Stimulated activated CD4-positive, alpha-beta T cell treated with anti-CD3 and anti-CD28 coated beads, Interleukin-4, amount 100 ng/mL, for 4 hours (primary cell): ENCODE data around the gene ZDHHC7.
"Not testable (repeated sequence)": the region's sequence is repeated elsewhere in the genome, so short reads cannot be mapped to it uniquely, and the experiment has no call there.

Experiments
- DNase-seq, 2 experiments: peaks; one replicate each; pipeline ENCODE4 v3.0.0-alpha.2; 2020

ZDHHC7 gene, protein sequence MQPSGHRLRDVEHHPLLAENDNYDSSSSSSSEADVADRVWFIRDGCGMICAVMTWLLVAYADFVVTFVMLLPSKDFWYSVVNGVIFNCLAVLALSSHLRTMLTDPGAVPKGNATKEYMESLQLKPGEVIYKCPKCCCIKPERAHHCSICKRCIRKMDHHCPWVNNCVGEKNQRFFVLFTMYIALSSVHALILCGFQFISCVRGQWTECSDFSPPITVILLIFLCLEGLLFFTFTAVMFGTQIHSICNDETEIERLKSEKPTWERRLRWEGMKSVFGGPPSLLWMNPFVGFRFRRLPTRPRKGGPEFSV

GRCh38 chr16:85010931-85011845 lies at the start of gene ZDHHC7:
Gene ZDHHC7, minus strand, starts transcription at chr16:85011535. Its CDS starts 20,917 bp downstream, at chr16:84990618.
- DNase-seq: peak; percentile 81 to 84

- DNase-seq: no peak
Observed at GRCh38 chr16:85058909-85059308, 47.6 kb upstream of the ZDHHC7 start.

- DNase-seq: no peak
Observed at GRCh38 chr16:85057948-85058347, 46.6 kb upstream of the ZDHHC7 start.

DNA sequence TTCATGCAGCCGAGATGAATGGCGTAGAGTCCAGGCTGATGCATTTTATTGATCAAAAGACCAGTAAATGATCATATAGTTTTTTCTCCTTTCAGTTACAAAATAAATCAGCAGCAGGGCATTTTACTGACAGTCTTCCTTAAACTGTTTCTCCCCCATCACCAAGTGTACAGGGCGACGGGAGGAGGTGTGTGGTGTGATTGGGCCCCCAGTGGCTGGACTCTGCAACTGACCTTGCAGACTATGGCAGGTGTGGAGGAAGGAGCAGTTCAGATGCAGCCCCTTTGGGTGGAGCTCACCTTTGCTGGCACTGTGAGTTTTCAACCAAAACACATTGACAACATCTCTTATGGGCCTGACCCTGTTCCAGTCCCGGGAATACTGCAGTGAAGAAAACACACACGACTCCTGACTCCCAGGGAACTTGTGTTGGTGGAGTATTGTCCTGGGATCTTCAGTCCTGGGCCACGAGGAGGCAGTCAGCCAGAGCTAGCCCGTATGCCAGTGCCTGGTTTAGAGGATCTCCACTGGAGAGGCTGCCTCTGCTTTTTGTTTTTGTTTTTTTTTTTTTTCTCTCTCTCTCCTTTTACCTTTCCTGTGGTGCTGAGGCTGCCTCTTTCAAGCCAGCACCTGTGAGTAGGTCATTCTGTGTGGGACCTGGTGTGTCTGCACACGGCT lies 46.0 kb upstream of the ZDHHC7 start:
- DNase-seq: no peak

- DNase-seq: no peak
Observed at GRCh38 chr16:85056211-85056748, 44.9 kb upstream of the ZDHHC7 start.

DNA sequence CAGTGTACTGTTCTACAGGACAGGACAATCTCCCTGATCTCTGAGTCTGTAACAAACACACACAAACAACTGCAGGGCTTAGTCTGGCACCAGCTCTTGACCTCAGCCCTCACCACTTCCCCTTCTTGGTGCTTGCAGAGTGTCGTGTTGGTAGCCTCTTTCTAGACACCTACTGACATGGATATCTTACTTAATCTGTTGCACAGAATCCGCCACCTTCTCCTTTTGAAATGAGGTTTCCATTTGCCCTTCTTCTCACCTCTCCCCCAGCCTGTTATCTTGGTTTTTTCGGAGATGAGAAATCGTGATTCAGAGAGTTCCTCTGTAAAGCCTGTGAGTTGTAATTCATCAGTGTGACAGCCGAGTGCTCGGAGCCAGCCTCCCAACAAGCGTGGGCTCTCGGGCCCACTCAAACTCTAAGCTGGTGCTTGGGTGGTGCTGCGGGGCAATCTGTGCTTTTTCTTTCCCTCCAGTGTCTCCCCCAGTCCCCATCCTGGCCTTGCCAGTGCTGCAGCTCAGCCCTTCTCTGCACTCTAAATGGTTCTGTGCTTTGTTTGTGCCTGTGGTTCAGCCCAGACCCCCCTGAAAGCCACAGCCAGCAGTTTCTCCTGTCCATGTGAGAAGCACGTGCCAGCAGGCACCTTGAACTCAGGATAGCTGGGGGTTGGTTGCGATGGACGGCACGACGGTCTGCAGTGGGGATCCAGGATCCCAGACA lies 44.3 kb upstream of the ZDHHC7 start:
- DNase-seq: peak; percentile 48 to 73

DNA sequence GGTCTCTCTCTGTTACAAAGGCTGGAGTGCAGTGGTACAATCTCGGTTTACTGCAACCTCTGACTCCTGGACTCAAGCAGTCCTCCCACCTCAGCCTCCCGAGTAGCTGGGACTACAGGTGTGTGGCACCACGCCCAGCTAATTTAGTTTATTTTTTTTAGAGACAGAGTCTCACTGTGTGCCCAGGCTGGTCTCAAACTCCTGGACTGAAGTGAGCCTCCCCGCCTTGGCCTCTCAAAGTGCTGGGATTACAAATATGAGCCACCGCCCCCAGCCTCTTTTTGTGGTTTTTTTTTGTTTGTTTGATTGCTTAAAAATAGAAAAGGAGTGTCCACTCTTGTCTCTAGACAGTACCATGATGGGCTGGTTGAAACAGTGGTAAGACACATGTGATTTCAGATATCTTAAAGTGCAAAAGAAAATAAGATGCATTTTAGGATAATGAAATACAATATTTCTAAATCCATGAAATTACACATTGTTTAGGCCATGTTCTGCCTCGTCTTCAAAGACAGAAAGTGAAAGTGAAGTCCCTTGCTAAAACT lies 43.7 kb upstream of the ZDHHC7 start:
- DNase-seq: no peak

GRCh38 chr16:85054321-85054720 lies 43.0 kb upstream of the ZDHHC7 start:
- not testable (repeated sequence) for DNase-seq

- DNase-seq: no peak
Observed at GRCh38 chr16:85052536-85052935, 41.2 kb upstream of the ZDHHC7 start.

- no peak for DNase-seq
Observed at GRCh38 chr16:85051683-85052082, 40.3 kb upstream of the ZDHHC7 start.

DNA sequence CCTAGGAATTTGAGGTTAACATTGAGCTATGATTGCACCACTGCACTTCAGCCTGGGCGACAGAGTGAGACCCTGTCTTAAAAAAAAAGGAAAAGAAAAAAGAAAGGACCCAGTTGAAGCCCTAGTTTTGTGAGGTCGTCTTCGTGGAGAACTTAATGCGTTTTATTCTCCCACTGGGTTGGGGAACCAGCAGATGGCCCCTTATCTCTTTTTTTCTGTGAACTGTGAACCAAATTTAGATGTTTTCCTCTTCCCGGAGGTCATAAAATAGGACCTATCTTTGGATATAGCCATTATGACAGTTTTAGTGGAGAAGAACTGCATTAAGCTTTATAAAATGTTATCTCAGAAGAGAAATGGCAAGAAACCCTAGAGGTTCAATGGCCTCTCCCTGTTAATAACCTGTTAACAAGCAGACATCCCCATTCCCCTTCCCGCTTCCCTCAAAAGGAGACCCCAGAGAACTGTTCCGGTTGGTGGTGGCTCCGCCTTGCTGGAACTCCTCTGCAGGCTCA lies 39.8 kb upstream of the ZDHHC7 start:
- no peak for DNase-seq

DNA sequence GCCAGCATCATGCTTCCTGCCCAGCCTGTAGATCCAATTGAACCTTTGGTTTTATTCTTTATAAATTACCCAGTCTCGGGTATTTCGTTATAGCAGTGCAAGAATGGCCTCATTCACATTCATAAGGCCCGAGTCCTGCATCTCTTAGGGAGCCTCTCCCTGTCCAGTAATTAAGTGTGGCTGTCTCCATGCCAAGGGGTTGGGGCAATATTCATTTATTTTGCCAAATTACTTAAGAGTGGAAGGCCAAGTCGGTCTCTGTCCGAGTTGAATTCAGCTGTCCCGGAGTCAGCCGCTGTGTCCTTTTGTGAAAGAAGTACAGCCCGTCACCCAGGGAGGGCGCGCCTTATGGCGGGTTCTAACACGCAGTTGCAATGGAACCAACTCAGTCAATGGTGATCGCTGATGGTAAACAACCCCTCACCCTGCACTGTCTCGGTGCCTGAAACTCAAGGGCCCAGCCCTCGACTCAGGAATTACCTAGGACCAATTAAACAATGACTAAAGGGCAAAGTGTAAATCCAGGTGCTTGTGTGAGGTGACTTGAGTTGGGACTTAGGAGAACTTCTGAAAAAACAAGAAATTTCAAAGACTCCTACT lies 38.5 kb upstream of the ZDHHC7 start:
- DNase-seq: no peak

- DNase-seq: no peak
Observed at GRCh38 chr16:85048921-85049562, 37.7 kb upstream of the ZDHHC7 start.

- DNase-seq: no peak
Observed at GRCh38 chr16:85047867-85048455, 36.6 kb upstream of the ZDHHC7 start.

GRCh38 chr16:85046931-85047866 lies 35.9 kb upstream of the ZDHHC7 start:
- DNase-seq: no peak

GRCh38 chr16:85046472-85046916 lies 35.2 kb upstream of the ZDHHC7 start:
- no peak for DNase-seq

DNA sequence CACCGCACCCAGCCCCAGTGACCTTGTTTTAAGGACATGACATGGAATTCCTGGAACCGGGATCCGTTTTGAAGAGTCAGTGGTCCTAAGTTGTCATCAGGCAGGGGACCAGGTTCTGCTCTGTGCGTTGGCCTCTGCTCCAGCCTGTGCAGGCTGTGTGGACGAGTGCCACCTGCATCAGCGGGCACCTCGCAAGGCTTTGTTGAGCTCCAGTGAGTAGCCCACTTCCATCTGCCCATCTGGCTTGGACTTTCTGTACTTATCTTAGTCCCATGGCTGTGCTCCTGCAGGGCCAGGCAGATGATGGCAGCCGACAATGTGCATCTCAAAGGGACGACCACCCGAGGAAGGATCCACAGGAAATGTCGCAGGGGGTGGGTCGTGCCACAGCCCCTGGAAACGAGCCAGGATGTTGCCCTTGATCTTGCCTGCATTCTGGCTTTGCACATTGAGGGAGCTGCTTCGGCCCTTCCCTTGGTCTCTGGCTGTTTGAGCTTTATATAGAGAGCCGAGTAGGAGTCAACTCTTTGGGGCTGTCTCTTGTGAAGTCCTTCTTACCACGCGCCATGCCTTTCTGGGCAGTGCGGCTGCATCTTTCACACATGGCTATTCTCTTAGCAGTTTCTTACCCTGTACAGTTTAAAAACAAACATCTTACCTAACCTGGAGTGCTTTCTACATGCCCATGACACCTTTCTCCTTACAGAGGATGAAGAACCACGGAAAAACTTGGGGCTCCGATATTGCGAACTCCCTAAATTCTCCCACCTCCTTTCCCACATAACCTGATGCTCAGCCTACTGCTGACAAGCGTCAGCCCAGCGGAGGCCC lies 34.5 kb upstream of the ZDHHC7 start:
- DNase-seq: no peak

DNA sequence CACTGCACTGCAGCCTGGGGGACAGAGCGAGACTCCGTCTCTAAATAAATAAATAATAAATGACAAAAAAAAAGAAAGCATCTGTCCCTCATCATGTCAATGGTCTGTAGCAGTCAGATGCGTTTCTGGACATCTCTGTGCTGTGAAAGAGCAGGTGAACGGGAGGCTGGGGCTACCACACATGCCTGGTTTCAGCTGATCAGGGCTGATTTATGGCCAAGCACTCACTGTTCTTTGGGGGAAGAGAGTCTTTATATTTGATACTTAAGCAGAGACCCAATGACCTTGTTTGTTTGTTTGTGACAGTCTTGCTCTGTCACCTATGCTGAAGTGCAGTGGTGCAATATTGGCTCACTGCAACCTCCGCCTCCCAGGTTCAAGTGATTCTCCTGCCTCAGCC lies 33.7 kb upstream of the ZDHHC7 start:
- no peak for DNase-seq
